Neural crest cell (in vitro differentiated cells): ENCODE data around the gene FGFR3. TPM values are rescaled to one million over a fixed set of nuclear protein-coding genes. Genes with fewer than 3 reads are reported as not detected.
A peak's percentile ranks its signal among the peaks of the same experiment; 100 is the strongest.

Source experiments
- DNase-seq: peaks from one replicate; pipeline ENCODE4 v3.0.0; 2021; ENCODE audit warnings: low read depth, mixed read lengths, low spot score
- H3K27ac Mint-ChIP-seq: one replicate; pipeline ENCODE4 v1.8.0; 2021; ENCODE audit warnings: mild to moderate bottlenecking, mixed read lengths; ENCODE audit not compliant: unreplicated experiment
- H3K27me3 Mint-ChIP-seq: 2 replicates; pipeline ENCODE4 v1.8.0; 2021; ENCODE audit warnings: low read depth, mild to moderate bottlenecking, mixed read lengths
- H3K36me3 Mint-ChIP-seq: 2 replicates; pipeline ENCODE4 v1.8.0; 2021; ENCODE audit warnings: low read depth, mild to moderate bottlenecking, mixed read lengths
- H3K4me1 Mint-ChIP-seq: 2 replicates; pipeline ENCODE4 v1.8.0; 2021; ENCODE audit warnings: mixed read lengths
- H3K4me3 Mint-ChIP-seq: one replicate; pipeline ENCODE4 v1.8.0; 2021; ENCODE audit warnings: mild to moderate bottlenecking, mixed read lengths
- H3K9me3 Mint-ChIP-seq: 2 replicates; pipeline ENCODE4 v1.8.0; 2021; ENCODE audit warnings: mixed read lengths
- total RNA-seq: library from RNA; stranded (reverse); gene quantifications from 2 replicates; pipeline ENCODE4 v1.2.1, GENCODE V29; 2021
- TF ChIP-seq, protein P1 (sequence below): fragments of 200-600 bp; sonication (generic); conservative IDR thresholded peaks from 2 replicates; pipeline ENCODE4 v1.5.0; 2021; ENCODE audit warnings: antibody characterized with exemption, mild to moderate bottlenecking

Gene FGFR3
- total RNA-seq, 1 donor from 2014 or later, result 48.1 TPM

GRCh38 chr4:1792158-1792831 lies 798 bp upstream of the FGFR3 start:
- no peak for DNase-seq
- Mint-ChIP-seq H3K4me3 (no peak overlapping the region), H3K4me1 (no peaks in the 10 kb centered on the region), H3K27ac (no peak overlapping the region), H3K27me3 (peaks cover 51% of the 10 kb centered on the region), H3K9me3 (no peaks in the 10 kb centered on the region), H3K36me3 (no peaks in the 10 kb centered on the region)
- TF ChIP-seq, protein P1, sequence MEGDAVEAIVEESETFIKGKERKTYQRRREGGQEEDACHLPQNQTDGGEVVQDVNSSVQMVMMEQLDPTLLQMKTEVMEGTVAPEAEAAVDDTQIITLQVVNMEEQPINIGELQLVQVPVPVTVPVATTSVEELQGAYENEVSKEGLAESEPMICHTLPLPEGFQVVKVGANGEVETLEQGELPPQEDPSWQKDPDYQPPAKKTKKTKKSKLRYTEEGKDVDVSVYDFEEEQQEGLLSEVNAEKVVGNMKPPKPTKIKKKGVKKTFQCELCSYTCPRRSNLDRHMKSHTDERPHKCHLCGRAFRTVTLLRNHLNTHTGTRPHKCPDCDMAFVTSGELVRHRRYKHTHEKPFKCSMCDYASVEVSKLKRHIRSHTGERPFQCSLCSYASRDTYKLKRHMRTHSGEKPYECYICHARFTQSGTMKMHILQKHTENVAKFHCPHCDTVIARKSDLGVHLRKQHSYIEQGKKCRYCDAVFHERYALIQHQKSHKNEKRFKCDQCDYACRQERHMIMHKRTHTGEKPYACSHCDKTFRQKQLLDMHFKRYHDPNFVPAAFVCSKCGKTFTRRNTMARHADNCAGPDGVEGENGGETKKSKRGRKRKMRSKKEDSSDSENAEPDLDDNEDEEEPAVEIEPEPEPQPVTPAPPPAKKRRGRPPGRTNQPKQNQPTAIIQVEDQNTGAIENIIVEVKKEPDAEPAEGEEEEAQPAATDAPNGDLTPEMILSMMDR, result no peak

GRCh38 chr4:1793496-1793840 lies 375 bp downstream of the FGFR3 start:
- Mint-ChIP-seq H3K4me1 (no peaks in the 10 kb centered on the region), H3K27ac (no peak overlapping the region), H3K27me3 (peaks cover 51% of the 10 kb centered on the region), H3K4me3 (no peak overlapping the region), H3K36me3 (no peaks in the 10 kb centered on the region), H3K9me3 (no peaks in the 10 kb centered on the region)
- TF ChIP-seq, protein P1, result no peak
- DNase-seq, result no peak

- Mint-ChIP-seq H3K36me3 (no peaks in the 10 kb centered on the region), H3K9me3 (no peaks in the 10 kb centered on the region), H3K27me3 (peaks cover 46% of the 10 kb centered on the region), H3K4me1 (no peaks in the 10 kb centered on the region), H3K4me3 (peak overlapping the region; percentile 64), H3K27ac (no peak overlapping the region)
- TF ChIP-seq, protein P1, result no peak
- no peak for DNase-seq
Measured at GRCh38 chr4:1793940-1794808, 1.1 kb downstream of the FGFR3 start.

GRCh38 chr4:1794809-1795298 lies 1.8 kb downstream of the FGFR3 start:
- Mint-ChIP-seq H3K9me3 (no peaks in the 10 kb centered on the region), H3K4me1 (no peaks in the 10 kb centered on the region), H3K4me3 (peak overlapping the region; percentile 80), H3K27me3 (peaks cover 46% of the 10 kb centered on the region), H3K27ac (no peak overlapping the region), H3K36me3 (no peaks in the 10 kb centered on the region)
- no peak for DNase-seq
- TF ChIP-seq, protein P1, result no peak

DNA sequence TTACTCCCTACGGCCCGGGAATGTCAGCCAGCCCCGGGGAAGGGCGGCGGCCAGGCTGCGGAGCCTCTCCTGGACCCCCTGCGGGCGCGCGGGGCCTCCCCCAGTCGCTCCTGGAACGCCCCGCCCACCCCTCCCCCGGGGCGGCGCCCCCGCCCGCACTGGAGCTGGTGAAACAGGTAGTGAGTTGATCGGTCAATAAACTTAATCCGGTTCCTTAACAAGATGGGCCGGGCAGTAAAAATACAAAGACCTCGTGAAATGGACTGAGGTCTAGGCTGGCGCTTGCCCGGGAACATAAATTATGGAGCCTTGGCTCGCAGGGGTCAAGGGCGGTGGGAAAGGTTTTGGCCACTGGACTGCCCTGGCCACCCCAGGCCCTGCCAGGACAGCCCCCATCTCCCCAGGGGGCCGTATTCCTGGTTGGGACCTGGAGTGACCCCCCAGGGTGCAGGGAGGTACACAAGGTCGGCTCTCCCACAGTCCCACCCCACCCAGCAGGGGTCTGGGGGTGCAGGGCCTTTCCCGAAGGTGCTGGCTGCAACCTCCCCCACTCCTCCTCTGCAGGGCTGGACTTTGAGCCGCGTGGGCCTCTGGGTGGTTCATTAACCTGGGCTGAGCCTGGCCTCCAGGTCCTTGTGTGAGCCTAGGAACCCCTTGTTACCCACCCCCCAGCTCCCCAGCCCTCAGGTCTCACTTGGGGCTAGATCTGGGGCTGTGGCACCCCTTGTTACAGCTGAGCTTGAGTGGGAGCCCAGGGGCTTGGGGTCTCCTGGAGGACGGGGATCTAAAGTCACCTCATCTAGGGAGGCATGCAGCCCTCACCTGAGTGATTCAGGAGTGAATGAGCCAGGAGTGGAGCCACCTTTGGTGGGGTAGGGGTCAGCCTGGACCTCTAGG lies 2.5 kb downstream of the FGFR3 start:
- TF ChIP-seq, protein P1, result no peak
- Mint-ChIP-seq H3K27ac (no peak overlapping the region), H3K27me3 (peaks cover 40% of the 10 kb centered on the region), H3K9me3 (no peaks in the 10 kb centered on the region), H3K4me3 (peak overlapping the region; percentile 54), H3K36me3 (no peaks in the 10 kb centered on the region), H3K4me1 (no peaks in the 10 kb centered on the region)
- no peak for DNase-seq
